Measurements from ENCODE around the gene HCN1. TPM values are rescaled to one million over a fixed set of nuclear protein-coding genes. Genes with fewer than 3 reads are reported as not detected.
"Not testable (repeated sequence)": the region's sequence is repeated elsewhere in the genome, so short reads cannot be mapped to it uniquely, and the experiment has no call there.

The HCN1 gene
- total RNA-seq, 2 experiments from 2014 or later: not detected

DNA sequence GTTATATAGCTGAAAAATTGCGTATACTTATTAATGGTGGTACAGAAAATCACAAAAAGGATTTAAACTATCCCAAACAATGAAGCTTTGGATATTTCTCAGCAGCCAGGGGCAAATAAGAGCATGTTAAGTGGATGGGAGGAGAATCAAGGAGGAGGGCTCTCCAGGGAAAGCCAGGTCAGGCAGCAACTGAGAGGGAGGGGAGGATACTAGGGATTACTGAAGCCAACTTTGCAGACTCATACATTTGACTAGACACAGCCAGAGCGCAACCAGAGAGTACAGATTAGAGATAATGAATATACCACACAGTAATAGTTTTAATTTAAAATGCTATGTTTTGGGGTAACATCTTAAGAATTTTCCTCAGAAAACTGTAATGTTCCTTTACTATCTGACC, 360.2 kb downstream of the HCN1 start:
- no peak overlapping the region for H3K4me3 Mint-ChIP-seq
- H3K4me1 Mint-ChIP-seq (ENCODE audit: low read depth): no peaks in the 10 kb centered on the region
- ATAC-seq: no peak

GRCh38 chr5:45335346-45335745, 360.8 kb downstream of the HCN1 start:
- no peaks in the 10 kb centered on the region for H3K4me1 Mint-ChIP-seq (ENCODE audit: low read depth)

More for the DNA sequence above, 360.2 kb downstream of the HCN1 start:
- POLR2A ChIA-PET: no interaction called here
- Mint-ChIP-seq H3K27ac (no peak overlapping the region), H3K36me3 (ENCODE audit: low read depth) (no peaks in the 10 kb centered on the region), H3K9me3 (peaks cover 10% of the 10 kb centered on the region), H3K27me3 (no peaks in the 10 kb centered on the region)
- TF ChIP-seq, protein P1, sequence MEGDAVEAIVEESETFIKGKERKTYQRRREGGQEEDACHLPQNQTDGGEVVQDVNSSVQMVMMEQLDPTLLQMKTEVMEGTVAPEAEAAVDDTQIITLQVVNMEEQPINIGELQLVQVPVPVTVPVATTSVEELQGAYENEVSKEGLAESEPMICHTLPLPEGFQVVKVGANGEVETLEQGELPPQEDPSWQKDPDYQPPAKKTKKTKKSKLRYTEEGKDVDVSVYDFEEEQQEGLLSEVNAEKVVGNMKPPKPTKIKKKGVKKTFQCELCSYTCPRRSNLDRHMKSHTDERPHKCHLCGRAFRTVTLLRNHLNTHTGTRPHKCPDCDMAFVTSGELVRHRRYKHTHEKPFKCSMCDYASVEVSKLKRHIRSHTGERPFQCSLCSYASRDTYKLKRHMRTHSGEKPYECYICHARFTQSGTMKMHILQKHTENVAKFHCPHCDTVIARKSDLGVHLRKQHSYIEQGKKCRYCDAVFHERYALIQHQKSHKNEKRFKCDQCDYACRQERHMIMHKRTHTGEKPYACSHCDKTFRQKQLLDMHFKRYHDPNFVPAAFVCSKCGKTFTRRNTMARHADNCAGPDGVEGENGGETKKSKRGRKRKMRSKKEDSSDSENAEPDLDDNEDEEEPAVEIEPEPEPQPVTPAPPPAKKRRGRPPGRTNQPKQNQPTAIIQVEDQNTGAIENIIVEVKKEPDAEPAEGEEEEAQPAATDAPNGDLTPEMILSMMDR (IDR thresholded peaks at IDR 0.05): no peak
- intact Hi-C loops (cut with micrococcal nuclease): no loop called here
- no peak for DNase-seq
- CTCF ChIA-PET: no interaction called here

DNA sequence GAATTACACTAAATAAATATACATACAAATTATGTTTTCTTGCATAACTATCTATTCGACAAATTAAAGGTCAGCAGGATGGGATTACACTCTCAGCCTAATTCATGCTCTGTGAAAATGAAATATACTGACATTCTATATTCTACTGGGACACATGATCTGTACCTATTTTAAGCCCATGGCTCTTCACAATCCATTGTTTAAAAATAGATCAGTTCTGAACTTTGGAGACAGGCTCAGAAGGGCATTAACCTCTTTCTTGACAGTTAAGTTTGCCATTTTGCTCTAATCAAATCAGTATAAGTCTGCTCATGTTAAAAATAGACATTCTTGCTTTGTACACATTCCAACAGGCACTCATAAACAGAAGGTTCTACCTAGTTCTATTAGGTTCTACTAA, 361.2 kb downstream of the HCN1 start:
- no peak overlapping the region for H3K4me3 Mint-ChIP-seq
- no peaks in the 10 kb centered on the region for H3K27me3 Mint-ChIP-seq
- POLR2A ChIA-PET: no interaction called here
- intact Hi-C loops (cut with micrococcal nuclease): no loop called here
- peaks cover 10% of the 10 kb centered on the region for H3K9me3 Mint-ChIP-seq
- TF ChIP-seq, protein P1 (IDR thresholded peaks at IDR 0.05): no peak
- ATAC-seq (no peak), DNase-seq (no peak)
- no peaks in the 10 kb centered on the region for H3K36me3 Mint-ChIP-seq (ENCODE audit: low read depth)
- no peak overlapping the region for H3K27ac Mint-ChIP-seq
- CTCF ChIA-PET: no interaction called here
- H3K4me1 Mint-ChIP-seq (ENCODE audit: low read depth): no peaks in the 10 kb centered on the region

More at GRCh38 chr5:45335346-45335745, 360.8 kb downstream of the HCN1 start:
- ChIA-PET CTCF (no interaction called here), POLR2A (no interaction called here)
- TF ChIP-seq, protein P1 (IDR thresholded peaks at IDR 0.05): no peak
- intact Hi-C loops (cut with micrococcal nuclease): no loop called here
- Mint-ChIP-seq H3K27me3 (no peaks in the 10 kb centered on the region), H3K36me3 (ENCODE audit: low read depth) (no peaks in the 10 kb centered on the region), H3K4me3 (no peak overlapping the region), H3K9me3 (peaks cover 10% of the 10 kb centered on the region), H3K27ac (no peak overlapping the region)
- no peak for DNase-seq
- no peak for ATAC-seq

DNA sequence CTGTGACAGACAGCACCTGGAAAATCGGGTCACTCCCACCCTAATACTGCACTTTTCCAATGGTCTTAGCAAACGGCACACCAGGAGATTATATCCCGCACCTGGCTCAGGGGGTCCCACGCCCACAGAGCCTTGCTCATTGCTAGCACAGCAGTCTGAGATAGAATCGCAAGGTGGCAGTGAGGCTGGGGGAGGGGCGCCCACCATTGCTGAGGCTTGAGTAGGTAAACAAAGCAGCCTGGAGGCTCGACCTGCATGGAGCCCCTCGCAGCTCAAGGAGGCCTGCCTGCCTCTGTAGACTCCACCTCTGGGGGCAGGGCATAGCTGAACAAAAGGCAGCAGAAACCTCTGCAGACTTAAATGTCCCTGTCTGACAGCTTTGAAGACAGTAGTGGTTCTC, 383.6 kb downstream of the HCN1 start:
- H3K27me3 Mint-ChIP-seq; H3K27ac Mint-ChIP-seq; POLR2A ChIA-PET; intact Hi-C loops (cut with micrococcal nuclease); H3K4me3 Mint-ChIP-seq; DNase-seq; H3K4me1 Mint-ChIP-seq (ENCODE audit: low read depth); H3K36me3 Mint-ChIP-seq (ENCODE audit: low read depth); CTCF ChIA-PET; ATAC-seq: not testable (repeated sequence)
- H3K9me3 Mint-ChIP-seq: peaks cover 22% of the 10 kb centered on the region

DNA sequence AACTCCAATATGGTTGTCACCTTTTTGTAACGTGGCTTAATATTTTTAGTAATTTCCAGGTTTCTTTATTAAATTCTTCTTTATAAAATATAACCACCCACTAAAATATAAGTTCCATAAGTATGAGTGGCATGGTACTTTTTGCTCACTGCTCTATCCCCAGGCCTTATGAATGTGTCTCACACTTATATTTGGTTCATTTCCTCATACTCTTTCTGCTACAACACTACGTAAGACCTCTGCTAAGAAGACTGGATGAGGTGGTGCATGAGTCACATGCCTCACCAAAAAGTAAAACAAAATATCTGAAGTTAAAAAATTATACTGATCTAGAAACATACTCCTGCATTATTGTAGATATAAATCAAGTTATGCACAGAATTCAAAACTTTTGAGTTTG, 400.9 kb downstream of the HCN1 start:
- Mint-ChIP-seq H3K9me3 (peaks cover 11% of the 10 kb centered on the region), H3K4me1 (ENCODE audit: low read depth) (no peaks in the 10 kb centered on the region), H3K27me3 (no peaks in the 10 kb centered on the region), H3K36me3 (ENCODE audit: low read depth) (no peaks in the 10 kb centered on the region), H3K27ac (no peak overlapping the region), H3K4me3 (no peak overlapping the region)
- intact Hi-C loops (cut with micrococcal nuclease): no loop called here
- TF ChIP-seq, protein P1 (IDR thresholded peaks at IDR 0.05): no peak
- CTCF ChIA-PET: no interaction called here
- ATAC-seq: no peak
- POLR2A ChIA-PET: no interaction called here
- DNase-seq: no peak

- intact Hi-C loops (cut with micrococcal nuclease): no loop called here
- Mint-ChIP-seq H3K36me3 (ENCODE audit: low read depth) (no peaks in the 10 kb centered on the region), H3K9me3 (peaks cover 8% of the 10 kb centered on the region), H3K4me3 (no peak overlapping the region), H3K27me3 (no peaks in the 10 kb centered on the region), H3K27ac (no peak overlapping the region), H3K4me1 (ENCODE audit: low read depth) (no peaks in the 10 kb centered on the region)
- POLR2A ChIA-PET: no interaction called here
- no peak for ATAC-seq
- CTCF ChIA-PET: no interaction called here
- no peak for DNase-seq
- TF ChIP-seq, protein P1 (IDR thresholded peaks at IDR 0.05): no peak
Observed at GRCh38 chr5:45288746-45289145, 407.4 kb downstream of the HCN1 start.
